GM13977 (cell line): ENCODE data around the gene ABHD10.
A peak's percentile ranks its signal among the peaks of the same experiment; 100 is the strongest.

Experiments
- DNase-seq: peaks from one replicate; pipeline ENCODE4 v3.0.0; 2012; ENCODE audit warnings: low spot score
- in situ Hi-C: fragments of 300-500 bp; cut with MboI; formaldehyde crosslinking; loops from one replicate; pipeline ENCODE4 v1.12.0; 2022; ENCODE audit warnings: low sequenced_read_pairs, low pct_unique_long_range_greater_than_20kb, mixed read lengths, inconsistent platforms; ENCODE audit not compliant: unreplicated experiment
- TF ChIP-seq, protein P1 (sequence below): IDR thresholded peaks from 2 replicates; pipeline ENCODE4 v1.5.1; 2012; ENCODE audit warnings: mild to moderate bottlenecking, control low read depth; ENCODE audit not compliant: insufficient read depth; ENCODE audit errors: extremely low read depth, missing control alignments

Gene ABHD10

DNA sequence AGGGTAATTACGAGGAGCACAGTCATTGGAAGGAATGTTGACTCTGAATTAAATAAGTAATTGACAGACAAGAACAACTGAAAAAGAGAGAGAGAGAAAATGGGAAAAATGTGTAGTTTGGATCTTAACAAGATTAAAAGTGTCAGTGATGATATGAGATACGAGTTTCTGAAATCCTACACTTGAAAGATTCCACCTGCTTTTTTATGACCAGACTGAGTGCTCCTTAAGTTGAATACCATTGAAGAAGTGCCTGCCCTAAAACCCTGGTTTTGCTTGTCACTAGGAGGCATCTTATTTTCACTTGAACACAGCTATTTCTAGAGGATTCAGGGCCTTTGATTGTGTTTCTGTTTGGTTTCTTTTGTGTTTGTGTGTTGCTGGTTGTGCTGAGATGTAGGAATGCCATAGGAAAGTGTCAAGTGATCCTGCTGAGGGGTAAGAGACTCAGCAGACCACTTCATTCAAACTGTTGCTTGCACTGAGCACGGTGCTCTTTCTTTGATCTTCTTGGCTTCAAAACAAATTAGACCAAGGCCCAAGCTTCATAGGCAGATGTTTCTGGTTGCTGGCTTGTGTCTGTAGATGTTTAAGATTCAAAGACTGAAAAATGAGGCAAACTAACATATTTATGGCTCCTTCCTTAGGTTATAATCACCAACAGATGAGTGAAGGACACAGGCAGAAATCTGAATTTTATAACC, 17.2 kb upstream of the ABHD10 start:
- TF ChIP-seq, protein P1, sequence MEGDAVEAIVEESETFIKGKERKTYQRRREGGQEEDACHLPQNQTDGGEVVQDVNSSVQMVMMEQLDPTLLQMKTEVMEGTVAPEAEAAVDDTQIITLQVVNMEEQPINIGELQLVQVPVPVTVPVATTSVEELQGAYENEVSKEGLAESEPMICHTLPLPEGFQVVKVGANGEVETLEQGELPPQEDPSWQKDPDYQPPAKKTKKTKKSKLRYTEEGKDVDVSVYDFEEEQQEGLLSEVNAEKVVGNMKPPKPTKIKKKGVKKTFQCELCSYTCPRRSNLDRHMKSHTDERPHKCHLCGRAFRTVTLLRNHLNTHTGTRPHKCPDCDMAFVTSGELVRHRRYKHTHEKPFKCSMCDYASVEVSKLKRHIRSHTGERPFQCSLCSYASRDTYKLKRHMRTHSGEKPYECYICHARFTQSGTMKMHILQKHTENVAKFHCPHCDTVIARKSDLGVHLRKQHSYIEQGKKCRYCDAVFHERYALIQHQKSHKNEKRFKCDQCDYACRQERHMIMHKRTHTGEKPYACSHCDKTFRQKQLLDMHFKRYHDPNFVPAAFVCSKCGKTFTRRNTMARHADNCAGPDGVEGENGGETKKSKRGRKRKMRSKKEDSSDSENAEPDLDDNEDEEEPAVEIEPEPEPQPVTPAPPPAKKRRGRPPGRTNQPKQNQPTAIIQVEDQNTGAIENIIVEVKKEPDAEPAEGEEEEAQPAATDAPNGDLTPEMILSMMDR = no peak
- no peak for DNase-seq
- in situ Hi-C loops = no loop called here

DNA sequence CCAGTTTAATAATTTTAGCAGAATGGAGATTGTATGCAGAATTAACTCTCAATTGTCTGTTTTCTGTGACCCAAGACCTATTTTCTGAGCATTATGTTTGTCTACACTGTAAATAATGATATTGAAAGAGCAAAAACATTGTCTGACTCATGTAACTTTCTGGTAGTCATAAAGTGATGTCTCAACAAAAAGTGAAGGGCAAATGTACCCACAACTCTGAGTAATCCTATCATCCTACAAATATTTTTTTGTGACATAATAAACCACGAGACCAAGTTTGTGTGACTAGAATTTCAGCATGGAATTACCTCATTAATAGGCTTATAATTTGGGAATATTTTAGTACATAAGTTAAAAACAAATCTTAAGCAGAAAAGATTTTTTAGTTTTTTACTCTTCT, 15.4 kb upstream of the ABHD10 start:
- in situ Hi-C loops = no loop called here
- TF ChIP-seq, protein P1 = no peak

GRCh38 chr3:111965484-111965883, 13.3 kb upstream of the ABHD10 start:
- in situ Hi-C loops = no loop called here
- TF ChIP-seq, protein P1 = no peak
- DNase-seq = no peak

More for the DNA sequence above, 15.4 kb upstream of the ABHD10 start:
- no peak for DNase-seq

GRCh38 chr3:111967068-111967467, 11.8 kb upstream of the ABHD10 start:
- in situ Hi-C loops = no loop called here
- no peak for DNase-seq
- TF ChIP-seq, protein P1 = no peak

DNA sequence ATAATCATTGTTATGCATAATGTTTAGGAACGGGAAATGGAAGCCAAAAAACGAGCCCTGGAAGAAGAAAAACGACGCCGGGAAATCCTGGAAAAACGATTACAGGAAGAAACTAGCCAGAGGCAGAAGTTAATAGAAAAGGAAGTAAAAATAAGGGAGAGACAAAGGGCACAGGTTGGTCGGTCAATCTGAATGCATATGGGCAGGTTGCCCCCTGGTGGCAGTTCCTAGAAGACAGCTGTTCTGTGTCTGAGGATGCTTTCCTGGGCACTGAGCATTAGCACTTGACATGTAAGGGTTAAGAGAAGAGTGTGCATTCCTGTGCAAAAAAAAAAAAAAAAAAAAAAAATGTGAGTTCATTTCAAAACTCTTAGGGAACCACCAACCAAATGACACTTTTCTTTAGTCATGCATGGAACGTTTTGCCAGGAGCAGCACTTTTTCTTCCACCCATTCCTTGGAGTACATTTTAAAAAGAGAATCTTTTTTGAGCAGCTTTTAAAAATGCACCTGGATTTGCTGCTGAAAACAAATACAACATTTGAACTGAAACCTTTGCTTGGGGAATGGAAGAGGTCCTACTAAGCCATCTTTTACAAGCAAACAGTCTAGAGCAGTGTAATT, 11.1 kb upstream of the ABHD10 start:
- in situ Hi-C loops = no loop called here
- TF ChIP-seq, protein P1 = peak; percentile 83
- DNase-seq = peak; percentile 36

GRCh38 chr3:111968319-111969054, 10.3 kb upstream of the ABHD10 start:
- in situ Hi-C loops = no loop called here
- no peak for DNase-seq
- TF ChIP-seq, protein P1 = no peak
